ENCODE data around the gene SLC38A2.
A peak's percentile ranks its signal among the peaks of the same experiment; 100 is the strongest.

- TF ChIP-seq POLR2A (IDR thresholded peaks at IDR 0.05) = no peak
- TF ChIP-seq, protein P1, sequence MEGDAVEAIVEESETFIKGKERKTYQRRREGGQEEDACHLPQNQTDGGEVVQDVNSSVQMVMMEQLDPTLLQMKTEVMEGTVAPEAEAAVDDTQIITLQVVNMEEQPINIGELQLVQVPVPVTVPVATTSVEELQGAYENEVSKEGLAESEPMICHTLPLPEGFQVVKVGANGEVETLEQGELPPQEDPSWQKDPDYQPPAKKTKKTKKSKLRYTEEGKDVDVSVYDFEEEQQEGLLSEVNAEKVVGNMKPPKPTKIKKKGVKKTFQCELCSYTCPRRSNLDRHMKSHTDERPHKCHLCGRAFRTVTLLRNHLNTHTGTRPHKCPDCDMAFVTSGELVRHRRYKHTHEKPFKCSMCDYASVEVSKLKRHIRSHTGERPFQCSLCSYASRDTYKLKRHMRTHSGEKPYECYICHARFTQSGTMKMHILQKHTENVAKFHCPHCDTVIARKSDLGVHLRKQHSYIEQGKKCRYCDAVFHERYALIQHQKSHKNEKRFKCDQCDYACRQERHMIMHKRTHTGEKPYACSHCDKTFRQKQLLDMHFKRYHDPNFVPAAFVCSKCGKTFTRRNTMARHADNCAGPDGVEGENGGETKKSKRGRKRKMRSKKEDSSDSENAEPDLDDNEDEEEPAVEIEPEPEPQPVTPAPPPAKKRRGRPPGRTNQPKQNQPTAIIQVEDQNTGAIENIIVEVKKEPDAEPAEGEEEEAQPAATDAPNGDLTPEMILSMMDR (IDR thresholded peaks at IDR 0.05) = no peak
- TF ChIP-seq EP300 (IDR thresholded peaks at IDR 0.05) = peak in 1 of 2 donors; percentile 40
Observed at GRCh38 chr12:46386877-46387629, 14.5 kb upstream of the SLC38A2 start.

All from tibial nerve (tissue), 4 donors.